ENCODE data around the gene KLHL29.

GRCh38 chr2:23565374-23565773, 180.4 kb downstream of the KLHL29 start:
- no peak for TF ChIP-seq CTCF (conservative IDR thresholded peaks at IDR 0.05)
- no peak for TF ChIP-seq EZH2 (IDR thresholded peaks at IDR 0.05; ENCODE audit: low read depth)
